A673 (cell line): ENCODE data around the gene BATF2. TPM values are rescaled to one million over a fixed set of nuclear protein-coding genes. Genes with fewer than 3 reads are reported as not detected.

ENCODE experiments used
- BruUV-seq: library from RNA; stranded (reverse); fragments of 400-500 nt; replicated peaks from 2 replicates; lab custom pipeline; 2021; lab: Mats Ljungman, UMichigan
- CTCF ChIA-PET: fragments of 300-600 bp; sonication (Branson Sonifier 250); formaldehyde crosslinking; loops from one replicate; lab custom pipeline; 2022; ENCODE audit warnings: antibody characterized with exemption; lab: Charles Lee
- POLR2A ChIA-PET: fragments of 300-600 bp; sonication (Branson Sonifier 250); formaldehyde crosslinking; loops from one replicate; lab custom pipeline; 2022; ENCODE audit warnings: antibody characterized with exemption; ENCODE audit not compliant: low non-redundant PET; lab: Charles Lee
- DNase-seq: peaks from one replicate; pipeline ENCODE4 v3.0.0-alpha.2; 2015; ENCODE audit warnings: low spot score
- H3K27ac ChIP-seq: fragments of 200-600 bp; sonication (generic); 2 replicates; pipeline ENCODE4 v1.5.1; 2016; ENCODE audit warnings: mixed run types, low read depth, mild to moderate bottlenecking, mixed read lengths, antibody characterized with exemption, low read length; ENCODE audit not compliant: poor library complexity, severe bottlenecking
- H3K27me3 ChIP-seq: fragments of 200-600 bp; sonication (generic); replicated peaks from 2 replicates; pipeline ENCODE4 v1.6.1; 2017; ENCODE audit warnings: mixed run types, low read depth, mild to moderate bottlenecking, mixed read lengths, antibody characterized with exemption, low read length; ENCODE audit not compliant: insufficient read depth, poor library complexity
- H3K36me3 ChIP-seq: fragments of 200-600 bp; sonication (generic); 2 replicates; pipeline ENCODE4 v1.6.1; 2016; ENCODE audit warnings: mixed run types, mild to moderate bottlenecking, mixed read lengths, antibody characterized with exemption, low read length; ENCODE audit not compliant: insufficient read depth, poor library complexity, severe bottlenecking
- H3K4me1 ChIP-seq: fragments of 200-600 bp; sonication (generic); 2 replicates; pipeline ENCODE4 v1.6.1; 2017; ENCODE audit warnings: mixed run types, mild to moderate bottlenecking, mixed read lengths, antibody characterized with exemption, low read length; ENCODE audit not compliant: insufficient read depth, poor library complexity, severe bottlenecking
- H3K4me3 ChIP-seq: fragments of 200-600 bp; sonication (generic); 2 replicates; pipeline ENCODE4 v1.5.1; 2016; ENCODE audit warnings: low read depth, mixed run types, mild to moderate bottlenecking, mixed read lengths, low read length; ENCODE audit not compliant: poor library complexity, severe bottlenecking
- H3K9me3 ChIP-seq: fragments of 200-600 bp; sonication (generic); 2 replicates; pipeline ENCODE4 v1.6.1; 2016; ENCODE audit warnings: mixed run types, low read depth, mild to moderate bottlenecking, mixed read lengths, antibody characterized with exemption, low read length; ENCODE audit not compliant: poor library complexity, severe bottlenecking
- EZH2 ChIP-seq: fragments of 200-600 bp; sonication (generic); IDR thresholded peaks from 2 replicates; pipeline ENCODE4 v1.6.1; 2017; ENCODE audit warnings: borderline replicate concordance, low read depth, mild to moderate bottlenecking, mixed read lengths, antibody characterized with exemption, low read length; ENCODE audit not compliant: poor library complexity, severe bottlenecking
- intact Hi-C: fragments of 100-400 bp; cut with micrococcal nuclease; formaldehyde crosslinking; loops from one replicate; pipeline ENCODE4 v1.10.0; 2022; ENCODE audit not compliant: unreplicated experiment
- total RNA-seq: library from RNA; stranded (reverse); gene quantifications from 2 replicates; pipeline ENCODE4 v1.2.3, GENCODE V29; 2021
- TF ChIP-seq, protein P1 (sequence below): fragments of 300-800, 200-600 bp; sonication (generic); conservative IDR thresholded peaks from 2 replicates; pipeline ENCODE4 v1.5.1; 2017; ENCODE audit warnings: low read depth, mild to moderate bottlenecking, antibody characterized with exemption, low read length, moderate library complexity, mixed read lengths

Gene BATF2
- total RNA-seq, 1 experiment from 2014 or later: not detected

- no peak for TF ChIP-seq EZH2
- TF ChIP-seq, protein P1, sequence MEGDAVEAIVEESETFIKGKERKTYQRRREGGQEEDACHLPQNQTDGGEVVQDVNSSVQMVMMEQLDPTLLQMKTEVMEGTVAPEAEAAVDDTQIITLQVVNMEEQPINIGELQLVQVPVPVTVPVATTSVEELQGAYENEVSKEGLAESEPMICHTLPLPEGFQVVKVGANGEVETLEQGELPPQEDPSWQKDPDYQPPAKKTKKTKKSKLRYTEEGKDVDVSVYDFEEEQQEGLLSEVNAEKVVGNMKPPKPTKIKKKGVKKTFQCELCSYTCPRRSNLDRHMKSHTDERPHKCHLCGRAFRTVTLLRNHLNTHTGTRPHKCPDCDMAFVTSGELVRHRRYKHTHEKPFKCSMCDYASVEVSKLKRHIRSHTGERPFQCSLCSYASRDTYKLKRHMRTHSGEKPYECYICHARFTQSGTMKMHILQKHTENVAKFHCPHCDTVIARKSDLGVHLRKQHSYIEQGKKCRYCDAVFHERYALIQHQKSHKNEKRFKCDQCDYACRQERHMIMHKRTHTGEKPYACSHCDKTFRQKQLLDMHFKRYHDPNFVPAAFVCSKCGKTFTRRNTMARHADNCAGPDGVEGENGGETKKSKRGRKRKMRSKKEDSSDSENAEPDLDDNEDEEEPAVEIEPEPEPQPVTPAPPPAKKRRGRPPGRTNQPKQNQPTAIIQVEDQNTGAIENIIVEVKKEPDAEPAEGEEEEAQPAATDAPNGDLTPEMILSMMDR: no peak
- POLR2A ChIA-PET: interaction anchor here (0.6 kb wide), 1 partner anchor 293 kb away, joined by 12 read pairs; the partner anchor contains the start of gene DPF2
- intact Hi-C loops: no loop called here
- Histone ChIP-seq H3K9me3 (no peaks in the 10 kb centered on the region), H3K27me3 (no peaks in the 10 kb centered on the region), H3K27ac (peak overlapping the region; percentile 94), H3K4me3 (peak overlapping the region; percentile 91), H3K36me3 (peaks cover 20% of the 10 kb centered on the region), H3K4me1 (peaks cover 7% of the 10 kb centered on the region)
- no peak for DNase-seq
- BruUV-seq: no TSS peak
- CTCF ChIA-PET: interaction anchor here (0.5 kb wide), 1 partner anchor 12 kb away, joined by 5 read pairs; no protein-coding TSS in a partner anchor
Measured at GRCh38 chr11:65040520-65040846, 43.7 kb upstream of the BATF2 start.

GRCh38 chr11:65036931-65037330 lies 40.2 kb upstream of the BATF2 start:
- intact Hi-C loops: no loop called here
- no peaks in the 10 kb centered on the region for H3K9me3 ChIP-seq
- CTCF ChIA-PET: no interaction called here
- no peaks in the 10 kb centered on the region for H3K36me3 ChIP-seq
- H3K27ac ChIP-seq: no peak overlapping the region
- no peak for DNase-seq
- H3K4me3 ChIP-seq: no peak overlapping the region
- TF ChIP-seq EZH2: no peak
- TF ChIP-seq, protein P1: no peak
- BruUV-seq: no TSS peak
- H3K27me3 ChIP-seq: no peaks in the 10 kb centered on the region
- POLR2A ChIA-PET: no interaction called here
- peaks cover 7% of the 10 kb centered on the region for H3K4me1 ChIP-seq

DNA sequence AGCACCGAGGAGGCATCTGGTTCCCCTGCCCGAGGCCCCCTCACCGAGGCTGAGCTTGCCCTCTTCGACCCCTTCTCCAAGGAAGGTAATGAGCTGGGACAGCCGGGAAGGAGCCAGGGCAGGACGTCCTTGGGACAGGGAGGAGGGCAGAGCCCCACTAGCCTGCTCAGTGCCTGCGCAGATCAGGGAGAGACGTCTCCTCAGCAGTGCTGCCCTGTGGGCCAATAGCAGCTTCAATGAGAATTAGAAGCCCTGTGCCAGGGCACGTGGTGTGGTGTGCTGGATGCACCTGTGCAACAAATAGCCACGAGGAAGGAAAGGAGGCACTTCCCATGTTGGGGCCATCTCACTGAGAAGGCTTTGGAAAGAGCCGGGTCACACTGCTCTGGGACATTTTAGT lies 38.8 kb upstream of the BATF2 start:
- Histone ChIP-seq H3K27me3 (no peaks in the 10 kb centered on the region), H3K4me3 (no peak overlapping the region), H3K9me3 (no peaks in the 10 kb centered on the region), H3K27ac (no peak overlapping the region), H3K4me1 (peaks cover 7% of the 10 kb centered on the region), H3K36me3 (no peaks in the 10 kb centered on the region)
- DNase-seq: no peak
- ChIA-PET CTCF (interaction anchor here (0.6 kb wide), 1 partner anchor 17 kb away, joined by 5 read pairs; no protein-coding TSS in a partner anchor), POLR2A (interaction anchor here (0.6 kb wide), 1 partner anchor 67 kb away, joined by 8 read pairs; no protein-coding TSS in a partner anchor)
- TF ChIP-seq EZH2: no peak
- TF ChIP-seq, protein P1: no peak
- BruUV-seq: no TSS peak
- intact Hi-C loops: no loop called here
